A673 (cell line): ENCODE measurements around the gene SCAI. TPM values are rescaled to one million over a fixed set of nuclear protein-coding genes. Genes with fewer than 3 reads are reported as not detected.

Experiments
- BruUV-seq: library from RNA; stranded (reverse); fragments of 400-500 nt; replicated peaks from 2 replicates; lab custom pipeline; 2021; lab: Mats Ljungman, UMichigan
- CTCF ChIA-PET: fragments of 300-600 bp; sonication (Branson Sonifier 250); formaldehyde crosslinking; loops from one replicate; lab custom pipeline; 2022; ENCODE audit warnings: antibody characterized with exemption; lab: Charles Lee
- POLR2A ChIA-PET: fragments of 300-600 bp; sonication (Branson Sonifier 250); formaldehyde crosslinking; loops from one replicate; lab custom pipeline; 2022; ENCODE audit warnings: antibody characterized with exemption; ENCODE audit not compliant: low non-redundant PET; lab: Charles Lee
- DNase-seq: peaks from one replicate; pipeline ENCODE4 v3.0.0-alpha.2; 2015; ENCODE audit warnings: low spot score
- H3K27ac ChIP-seq: fragments of 200-600 bp; sonication (generic); 2 replicates; pipeline ENCODE4 v1.5.1; 2016; ENCODE audit warnings: mixed run types, low read depth, mild to moderate bottlenecking, mixed read lengths, antibody characterized with exemption, low read length; ENCODE audit not compliant: poor library complexity, severe bottlenecking
- H3K27me3 ChIP-seq: fragments of 200-600 bp; sonication (generic); replicated peaks from 2 replicates; pipeline ENCODE4 v1.6.1; 2017; ENCODE audit warnings: mixed run types, low read depth, mild to moderate bottlenecking, mixed read lengths, antibody characterized with exemption, low read length; ENCODE audit not compliant: insufficient read depth, poor library complexity
- H3K36me3 ChIP-seq: fragments of 200-600 bp; sonication (generic); 2 replicates; pipeline ENCODE4 v1.6.1; 2016; ENCODE audit warnings: mixed run types, mild to moderate bottlenecking, mixed read lengths, antibody characterized with exemption, low read length; ENCODE audit not compliant: insufficient read depth, poor library complexity, severe bottlenecking
- H3K4me1 ChIP-seq: fragments of 200-600 bp; sonication (generic); 2 replicates; pipeline ENCODE4 v1.6.1; 2017; ENCODE audit warnings: mixed run types, mild to moderate bottlenecking, mixed read lengths, antibody characterized with exemption, low read length; ENCODE audit not compliant: insufficient read depth, poor library complexity, severe bottlenecking
- H3K4me3 ChIP-seq: fragments of 200-600 bp; sonication (generic); 2 replicates; pipeline ENCODE4 v1.5.1; 2016; ENCODE audit warnings: low read depth, mixed run types, mild to moderate bottlenecking, mixed read lengths, low read length; ENCODE audit not compliant: poor library complexity, severe bottlenecking
- H3K9me3 ChIP-seq: fragments of 200-600 bp; sonication (generic); 2 replicates; pipeline ENCODE4 v1.6.1; 2016; ENCODE audit warnings: mixed run types, low read depth, mild to moderate bottlenecking, mixed read lengths, antibody characterized with exemption, low read length; ENCODE audit not compliant: poor library complexity, severe bottlenecking
- CTCF ChIP-seq: fragments of 300-800, 200-600 bp; sonication (generic); conservative IDR thresholded peaks from 2 replicates; pipeline ENCODE4 v1.5.1; 2017; ENCODE audit warnings: low read depth, mild to moderate bottlenecking, antibody characterized with exemption, low read length, moderate library complexity, mixed read lengths
- EZH2 ChIP-seq: fragments of 200-600 bp; sonication (generic); IDR thresholded peaks from 2 replicates; pipeline ENCODE4 v1.6.1; 2017; ENCODE audit warnings: borderline replicate concordance, low read depth, mild to moderate bottlenecking, mixed read lengths, antibody characterized with exemption, low read length; ENCODE audit not compliant: poor library complexity, severe bottlenecking
- intact Hi-C: fragments of 100-400 bp; cut with micrococcal nuclease; formaldehyde crosslinking; loops from one replicate; pipeline ENCODE4 v1.10.0; 2022; ENCODE audit not compliant: unreplicated experiment
- total RNA-seq: library from RNA; stranded (reverse); gene quantifications from 2 replicates; pipeline ENCODE4 v1.2.3, GENCODE V29; 2021

SCAI gene
- total RNA-seq, 1 experiment from 2014 or later, result 14.1 TPM

DNA sequence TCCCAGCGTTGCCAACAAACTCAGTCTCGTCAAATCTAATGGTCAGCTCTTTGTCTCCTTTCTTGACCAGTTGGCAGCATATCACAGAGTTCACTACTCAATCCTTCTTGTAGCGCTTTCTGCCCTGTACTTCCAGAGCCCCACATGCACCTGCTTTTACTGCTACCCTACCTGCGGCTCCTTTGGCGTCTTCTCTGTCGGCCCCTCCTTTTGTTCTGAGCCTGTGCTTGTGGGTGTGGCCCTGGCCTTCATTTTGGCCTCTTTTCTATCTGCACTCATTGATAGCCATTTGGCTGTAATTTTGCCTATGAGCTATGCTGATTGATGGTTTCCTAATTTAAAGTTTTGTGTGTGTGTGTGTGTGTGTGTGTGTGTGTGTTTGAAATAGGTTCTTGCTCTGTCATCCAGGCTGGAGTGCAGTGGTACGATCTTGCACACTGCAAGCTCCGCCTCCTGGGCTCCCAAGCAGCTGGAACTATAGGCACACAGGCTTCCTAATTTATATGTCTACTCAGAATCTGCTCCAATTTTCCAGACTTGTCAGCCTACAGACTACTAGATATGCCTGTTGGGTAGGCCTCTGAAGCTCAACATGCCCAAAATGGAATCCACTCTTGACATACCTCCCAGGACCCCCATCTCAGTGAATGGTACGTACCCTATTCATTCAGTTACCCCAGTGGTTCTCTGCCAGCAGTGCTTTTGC, 249.1 kb downstream of the SCAI start:
- Histone ChIP-seq H3K36me3 (peaks cover 7% of the 10 kb centered on the region), H3K9me3 (no peaks in the 10 kb centered on the region), H3K27me3 (no peaks in the 10 kb centered on the region), H3K4me3 (no peak overlapping the region), H3K27ac (no peak overlapping the region), H3K4me1 (peaks cover 6% of the 10 kb centered on the region)
- BruUV-seq, result no TSS peak
- no peak for DNase-seq
- intact Hi-C loops, result loop anchor here (1.0 kb wide), 1 partner anchor 120 kb away; no protein-coding TSS in a partner anchor
- ChIA-PET POLR2A (no interaction called here), CTCF (no interaction called here)
- TF ChIP-seq EZH2 (no peak), CTCF (no peak)

Other genes starting within 250 kb of the SCAI start
- 21.7 and 23.9 TPM in 2 replicates for gene GOLGA1, start 202.4 kb downstream of the SCAI start, total RNA-seq
- gene PPP6C, start 46.3 kb upstream of the SCAI start, total RNA-seq, result 50.8 and 51.7 TPM in 2 replicates
- gene RABEPK, start 57.0 kb upstream of the SCAI start, total RNA-seq, result 32.7 and 43.6 TPM in 2 replicates
- gene HSPA5, start 97.8 kb upstream of the SCAI start, total RNA-seq, result 260 and 290 TPM in 2 replicates
- 55.3 and 58.2 TPM in 2 replicates for gene GAPVD1, start 118.3 kb upstream of the SCAI start, total RNA-seq